Chondrocyte (in vitro differentiated cells): ENCODE results near the gene KDM4D. TPM values are rescaled to one million over a fixed set of nuclear protein-coding genes. Genes with fewer than 3 reads are reported as not detected.
A peak's percentile ranks its signal among the peaks of the same experiment; 100 is the strongest.

Experiments used
- DNase-seq: peaks from one replicate; pipeline ENCODE4 v3.0.0; 2021; ENCODE audit warnings: mixed read lengths, low spot score
- H3K27ac Mint-ChIP-seq: one replicate; pipeline ENCODE4 v1.8.0; 2021; ENCODE audit warnings: mild to moderate bottlenecking, moderate library complexity, mixed read lengths; ENCODE audit not compliant: unreplicated experiment
- H3K27me3 Mint-ChIP-seq: 2 replicates; pipeline ENCODE4 v1.8.0; 2021; ENCODE audit warnings: low read depth, mixed read lengths
- H3K36me3 Mint-ChIP-seq: 2 replicates; pipeline ENCODE4 v1.8.0; 2021; ENCODE audit warnings: low read depth, mixed read lengths
- H3K4me1 Mint-ChIP-seq: 2 replicates; pipeline ENCODE4 v1.8.0; 2021; ENCODE audit warnings: low read depth, mild to moderate bottlenecking, mixed read lengths
- H3K4me3 Mint-ChIP-seq: one replicate; pipeline ENCODE4 v1.8.0; 2021; ENCODE audit warnings: mild to moderate bottlenecking, moderate library complexity, mixed read lengths; ENCODE audit not compliant: unreplicated experiment
- H3K9me3 Mint-ChIP-seq: 2 replicates; pipeline ENCODE4 v1.8.0; 2021; ENCODE audit warnings: low read depth, mixed read lengths
- CTCF ChIP-seq: fragments of 200-600 bp; sonication (generic); IDR thresholded peaks from 2 replicates; pipeline ENCODE4 v1.5.0; 2021; ENCODE audit warnings: antibody characterized with exemption, mild to moderate bottlenecking, moderate library complexity
- total RNA-seq: library from RNA; stranded (reverse); gene quantifications from 3 replicates; pipeline ENCODE4 v1.2.1, GENCODE V29; 2021

The KDM4D gene
- total RNA-seq, 1 donor from 2014 or later, result 0.65 TPM

- Mint-ChIP-seq H3K27me3 (no peaks in the 10 kb centered on the region), H3K27ac (no peak overlapping the region), H3K9me3 (no peaks in the 10 kb centered on the region), H3K4me3 (no peak overlapping the region), H3K36me3 (no peaks in the 10 kb centered on the region), H3K4me1 (no peaks in the 10 kb centered on the region)
- DNase-seq, result no peak
- TF ChIP-seq CTCF, result no peak
Measured at GRCh38 chr11:94993400-94993943, 20.0 kb downstream of the KDM4D start.

GRCh38 chr11:94997437-94997836 lies 23.9 kb downstream of the KDM4D start:
- Mint-ChIP-seq H3K27ac (no peak overlapping the region), H3K27me3 (no peaks in the 10 kb centered on the region), H3K9me3 (no peaks in the 10 kb centered on the region), H3K4me3 (no peak overlapping the region), H3K36me3 (no peaks in the 10 kb centered on the region), H3K4me1 (no peaks in the 10 kb centered on the region)
- DNase-seq, result no peak
- TF ChIP-seq CTCF, result peak; percentile 46

GRCh38 chr11:94998285-94998684 lies 24.8 kb downstream of the KDM4D start:
- TF ChIP-seq CTCF, result no peak
- Mint-ChIP-seq H3K4me3 (no peak overlapping the region), H3K36me3 (no peaks in the 10 kb centered on the region), H3K4me1 (no peaks in the 10 kb centered on the region), H3K27me3 (no peaks in the 10 kb centered on the region), H3K9me3 (no peaks in the 10 kb centered on the region), H3K27ac (no peak overlapping the region)
- DNase-seq, result no peak

GRCh38 chr11:95003716-95004115 lies 30.2 kb downstream of the KDM4D start:
- no peak overlapping the region for H3K27ac Mint-ChIP-seq
- H3K4me3 Mint-ChIP-seq, result no peak overlapping the region
- H3K36me3 Mint-ChIP-seq, result peaks cover 4% of the 10 kb centered on the region
- peaks cover 9% of the 10 kb centered on the region for H3K9me3 Mint-ChIP-seq
- DNase-seq, result no peak
- H3K27me3 Mint-ChIP-seq, result peaks cover 4% of the 10 kb centered on the region
- no peak for TF ChIP-seq CTCF
- H3K4me1 Mint-ChIP-seq, result peaks cover 2% of the 10 kb centered on the region

GRCh38 chr11:95005642-95006041 lies 32.1 kb downstream of the KDM4D start:
- H3K27me3 Mint-ChIP-seq, result peaks cover 8% of the 10 kb centered on the region
- H3K4me3 Mint-ChIP-seq, result no peak overlapping the region
- no peak for TF ChIP-seq CTCF
- peaks cover 14% of the 10 kb centered on the region for H3K9me3 Mint-ChIP-seq
- H3K27ac Mint-ChIP-seq, result no peak overlapping the region
- DNase-seq, result no peak
- peaks cover 4% of the 10 kb centered on the region for H3K36me3 Mint-ChIP-seq
- peaks cover 2% of the 10 kb centered on the region for H3K4me1 Mint-ChIP-seq
